Mammary epithelial cell (primary cell): ENCODE measurements around the gene JADE3.
A peak's percentile ranks its signal among the peaks of the same experiment; 100 is the strongest.

Experiments used
- EZH2 ChIP-seq: IDR thresholded peaks from 2 replicates; pipeline ENCODE4 v1.6.1; 2012; ENCODE audit warnings: low read length, inconsistent platforms, borderline replicate concordance
- TF ChIP-seq, protein P1 (sequence below), 2 donors: IDR thresholded peaks in 1 of 2; conservative IDR thresholded peaks in 1 of 2; 2 replicates each; pipeline ENCODE4 v1.5.1; 2011 to 2012; ENCODE audit warnings: inconsistent platforms in 2 of 2, low read length in 2 of 2, mild to moderate bottlenecking in 2 of 2, control low read depth in 1 of 2, low read depth in 1 of 2; ENCODE audit not compliant: insufficient read depth in 1 of 2; ENCODE audit errors: extremely low read depth in 1 of 2

DNA sequence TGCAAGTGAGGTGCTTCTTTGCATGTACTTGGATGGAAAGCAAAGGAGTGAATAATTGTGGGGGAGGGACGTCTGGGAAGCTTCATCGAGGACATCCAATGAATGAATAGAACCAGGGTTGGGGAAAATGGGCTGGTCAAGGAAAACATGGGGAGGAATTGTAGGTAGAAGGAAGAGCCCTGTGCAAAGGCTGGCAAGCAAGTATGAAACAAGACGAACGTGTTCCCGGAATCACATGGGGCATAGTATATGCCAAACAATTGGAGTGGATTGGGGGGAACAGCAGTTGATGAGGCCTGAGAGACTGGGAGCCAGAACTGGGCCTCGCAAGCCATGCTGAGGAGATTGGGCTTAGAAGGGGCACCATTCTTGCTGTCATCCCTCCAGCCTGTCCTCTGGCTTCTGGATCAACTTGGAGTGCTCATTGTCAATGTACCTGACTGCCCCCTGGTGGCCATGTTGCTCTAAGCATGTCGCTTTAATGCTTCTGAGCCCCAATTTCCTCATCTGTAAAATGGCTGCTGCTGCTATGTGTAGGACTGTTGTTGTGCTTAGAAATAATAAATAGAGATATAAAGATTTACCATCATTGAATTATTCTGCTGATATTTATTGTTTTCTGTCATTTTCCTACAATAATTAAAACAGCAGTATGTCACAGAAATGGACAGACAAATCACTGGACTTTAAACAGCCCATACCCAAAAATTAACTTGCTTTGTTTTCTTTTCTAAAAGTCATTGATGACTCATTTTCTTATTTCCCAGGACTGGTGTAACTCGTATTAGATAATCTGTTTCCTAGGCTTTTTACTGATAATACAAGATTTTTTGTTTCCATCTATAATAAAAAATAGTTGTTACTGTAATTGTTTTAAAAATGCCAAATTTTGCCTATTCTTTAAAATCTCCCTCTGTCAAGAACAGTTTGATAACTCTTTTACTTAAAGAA is 66.4 kb downstream of the JADE3 start:
- TF ChIP-seq, protein P1, sequence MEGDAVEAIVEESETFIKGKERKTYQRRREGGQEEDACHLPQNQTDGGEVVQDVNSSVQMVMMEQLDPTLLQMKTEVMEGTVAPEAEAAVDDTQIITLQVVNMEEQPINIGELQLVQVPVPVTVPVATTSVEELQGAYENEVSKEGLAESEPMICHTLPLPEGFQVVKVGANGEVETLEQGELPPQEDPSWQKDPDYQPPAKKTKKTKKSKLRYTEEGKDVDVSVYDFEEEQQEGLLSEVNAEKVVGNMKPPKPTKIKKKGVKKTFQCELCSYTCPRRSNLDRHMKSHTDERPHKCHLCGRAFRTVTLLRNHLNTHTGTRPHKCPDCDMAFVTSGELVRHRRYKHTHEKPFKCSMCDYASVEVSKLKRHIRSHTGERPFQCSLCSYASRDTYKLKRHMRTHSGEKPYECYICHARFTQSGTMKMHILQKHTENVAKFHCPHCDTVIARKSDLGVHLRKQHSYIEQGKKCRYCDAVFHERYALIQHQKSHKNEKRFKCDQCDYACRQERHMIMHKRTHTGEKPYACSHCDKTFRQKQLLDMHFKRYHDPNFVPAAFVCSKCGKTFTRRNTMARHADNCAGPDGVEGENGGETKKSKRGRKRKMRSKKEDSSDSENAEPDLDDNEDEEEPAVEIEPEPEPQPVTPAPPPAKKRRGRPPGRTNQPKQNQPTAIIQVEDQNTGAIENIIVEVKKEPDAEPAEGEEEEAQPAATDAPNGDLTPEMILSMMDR (conservative IDR thresholded peaks at IDR 0.05 in 1 of 2, IDR thresholded peaks at IDR 0.05 in 1 of 2; ENCODE audit: extremely low read depth in 1 of 2, insufficient read depth in 1 of 2, low read depth in 1 of 2, low read length in 2 of 2) = peak; percentile 71 to 86
- no peak for TF ChIP-seq EZH2
